ENCODE measurements around the gene FOXO1. TPM values are rescaled to one million over a fixed set of nuclear protein-coding genes. Genes with fewer than 3 reads are reported as not detected.
"Not testable (repeated sequence)": the region's sequence is repeated elsewhere in the genome, so short reads cannot be mapped to it uniquely, and the experiment has no call there.

Gene FOXO1
- total and polyA plus RNA-seq, 9 of the 15 experiments (the other 6 are each of a cell fraction or from before 2014, with no cell fraction given): 0.04 to 0.73 (median 0.20) TPM

DNA sequence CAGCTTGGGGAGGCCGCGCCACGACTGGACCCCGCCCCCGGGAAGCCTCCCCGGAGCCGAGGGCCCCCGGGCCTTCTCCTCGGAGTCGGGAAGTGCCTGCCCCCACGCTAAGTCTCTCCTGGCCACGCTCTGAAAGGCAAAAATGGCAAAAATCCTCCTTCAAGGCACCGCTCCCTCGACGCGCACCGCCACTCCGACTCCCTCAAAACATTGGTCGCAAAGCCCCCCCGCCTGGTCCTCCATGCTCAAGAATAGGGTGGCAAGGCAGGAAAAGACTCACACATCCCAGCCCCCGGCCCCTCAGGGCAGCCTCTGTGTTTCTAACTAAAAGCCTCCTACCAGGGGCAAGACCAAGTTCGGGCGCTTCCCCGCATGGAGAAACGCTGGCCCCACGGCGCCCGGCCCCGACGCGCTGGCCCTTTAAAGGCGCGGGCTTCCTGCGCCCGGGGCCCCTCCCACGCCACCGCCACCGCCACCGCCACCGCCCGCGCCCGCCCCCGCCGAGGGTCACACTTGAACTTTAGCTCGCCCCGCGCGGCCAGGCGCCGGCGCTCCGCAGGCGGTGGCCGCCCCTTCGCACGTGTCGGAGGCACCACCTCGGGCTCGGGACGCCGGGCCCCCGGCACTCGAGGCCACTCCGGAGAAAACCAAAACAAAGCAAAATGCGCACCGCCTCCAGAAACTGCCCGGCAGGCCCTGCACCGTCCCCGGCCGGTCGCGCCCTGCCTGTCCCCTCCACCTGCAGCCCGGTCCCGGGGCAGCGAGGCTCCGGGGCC, 1.9 kb downstream of the FOXO1 start (continued):
- TF ChIP-seq E2F3 (CRISPR knock-in tag; IDR thresholded peaks at IDR 0.05): no peak

GRCh38 chr13:40664100-40664349, 2.4 kb downstream of the FOXO1 start:
- BruUV-seq (replicated peaks); H3K27ac ChIP-seq (ENCODE audit: extremely low read depth, low read depth, low read length); H3K9me3 ChIP-seq (replicated peaks; ENCODE audit: control insufficient read depth, insufficient read depth, low read depth, low read length); POLR2A ChIA-PET; H3K36me3 ChIP-seq (ENCODE audit: control insufficient read depth, insufficient read depth, low read length); FAIRE-seq; H4K20me1 ChIP-seq (replicated peaks; ENCODE audit: control insufficient read depth, insufficient read depth, low read length); DNase-seq (ENCODE audit: extremely low read depth in 1 of 4, low spot score in 3 of 4); in situ Hi-C loops (cut with MboI); intact Hi-C loops (cut with micrococcal nuclease); H3K4me2 ChIP-seq (ENCODE audit: insufficient read depth, low read length); CTCF ChIA-PET (ENCODE audit: low intra/inter-chr PET ratio); H2AFZ ChIP-seq (ENCODE audit: low read depth, low read length); H3K79me2 ChIP-seq (ENCODE audit: control insufficient read depth, insufficient read depth, low read length); H3K9me1 ChIP-seq (ENCODE audit: control insufficient read depth, insufficient read depth, low read length); H3K4me3 ChIP-seq; ATAC-seq: not testable (repeated sequence)
- Histone ChIP-seq H3K27me3 (ENCODE audit: control insufficient read depth in 2 of 2, insufficient read depth in 2 of 2, low read length in 2 of 2) (peaks cover 0 to 12% of the 10 kb centered on the region in 2 experiments; a peak in 3 of 5 replicates), H3K9ac (ENCODE audit: insufficient read depth in 1 of 2, low read depth in 2 of 2, low read length in 2 of 2) (peak overlapping the region in 1 of 2 experiments; percentile 20; a peak in 1 of 4 replicates), H3K4me1 (replicated peaks in 1 of 2; ENCODE audit: control insufficient read depth in 2 of 2, insufficient read depth in 2 of 2, low read length in 2 of 2) (peaks cover 5 to 34% of the 10 kb centered on the region in 2 experiments; a peak in 3 of 5 replicates)
- 64% methylated on average over 4 of the region's 17 CpGs for WGBS (ENCODE audit: insufficient coverage, low coverage, missing lambda C conversion rate)

GRCh38 chr13:40662866-40663265, 3.6 kb downstream of the FOXO1 start:
- H3K27ac ChIP-seq (ENCODE audit: extremely low read depth, low read depth, low read length): no peak overlapping the region
- POLR2A ChIA-PET: no interaction called here
- in situ Hi-C loops (cut with MboI) (no loop called here), intact Hi-C loops (cut with micrococcal nuclease) (no loop called here)
- peaks cover 0 to 12% of the 10 kb centered on the region in 2 experiments; a peak in 3 of 5 replicates for H3K27me3 ChIP-seq (ENCODE audit: control insufficient read depth in 2 of 2, insufficient read depth in 2 of 2, low read length in 2 of 2)
- CTCF ChIA-PET (ENCODE audit: low intra/inter-chr PET ratio): no interaction called here
- BruUV-seq (replicated peaks): no TSS peak
- no peaks in the 10 kb centered on the region for H4K20me1 ChIP-seq (replicated peaks; ENCODE audit: control insufficient read depth, insufficient read depth, low read length)
- peaks cover 5 to 34% of the 10 kb centered on the region in 2 experiments; a peak in 3 of 5 replicates for H3K4me1 ChIP-seq (replicated peaks in 1 of 2; ENCODE audit: control insufficient read depth in 2 of 2, insufficient read depth in 2 of 2, low read length in 2 of 2)
- no peak overlapping the region for H2AFZ ChIP-seq (ENCODE audit: low read depth, low read length)
- H3K9me1 ChIP-seq (ENCODE audit: control insufficient read depth, insufficient read depth, low read length): no peaks in the 10 kb centered on the region
- H3K9ac ChIP-seq (ENCODE audit: insufficient read depth in 1 of 2, low read depth in 2 of 2, low read length in 2 of 2): no peak overlapping the region
- no peak overlapping the region for H3K4me2 ChIP-seq (ENCODE audit: insufficient read depth, low read length)
- H3K36me3 ChIP-seq (ENCODE audit: control insufficient read depth, insufficient read depth, low read length): no peaks in the 10 kb centered on the region
- no peaks in the 10 kb centered on the region for H3K79me2 ChIP-seq (ENCODE audit: control insufficient read depth, insufficient read depth, low read length)
- DNase-seq (ENCODE audit: extremely low read depth in 1 of 4, low spot score in 3 of 4): no peak
- FAIRE-seq: no peak
- no peak overlapping the region for H3K4me3 ChIP-seq
- no peak for ATAC-seq
- H3K9me3 ChIP-seq (replicated peaks; ENCODE audit: control insufficient read depth, insufficient read depth, low read depth, low read length): no peaks in the 10 kb centered on the region
- TF ChIP-seq GTF2F1 (IDR thresholded peaks at IDR 0.05; ENCODE audit: low read depth, low read length) (no peak), HNRNPUL1 (IDR thresholded peaks at IDR 0.05; ENCODE audit: low read length) (no peak), LARP7 (IDR thresholded peaks at IDR 0.05) (no peak), CREB1 (IDR thresholded peaks at IDR 0.05) (no peak), CREB1 (CRISPR knock-in tag; IDR thresholded peaks at IDR 0.05) (no peak), FOXJ3 (CRISPR knock-in tag; IDR thresholded peaks at IDR 0.05) (no peak), BRF2 (IDR thresholded peaks at IDR 0.05; ENCODE audit: borderline replicate concordance, insufficient read depth, insufficient read length) (no peak), OTX1 (CRISPR knock-in tag; IDR thresholded peaks at IDR 0.05) (no peak), HEY1 (CRISPR knock-in tag; IDR thresholded peaks at IDR 0.05; ENCODE audit: borderline replicate concordance) (no peak), ETV5 (CRISPR knock-in tag; IDR thresholded peaks at IDR 0.05; ENCODE audit: low read depth) (no peak), ZNF124 (CRISPR knock-in tag; IDR thresholded peaks at IDR 0.05) (no peak)
- TF ChIP-seq, protein P1, sequence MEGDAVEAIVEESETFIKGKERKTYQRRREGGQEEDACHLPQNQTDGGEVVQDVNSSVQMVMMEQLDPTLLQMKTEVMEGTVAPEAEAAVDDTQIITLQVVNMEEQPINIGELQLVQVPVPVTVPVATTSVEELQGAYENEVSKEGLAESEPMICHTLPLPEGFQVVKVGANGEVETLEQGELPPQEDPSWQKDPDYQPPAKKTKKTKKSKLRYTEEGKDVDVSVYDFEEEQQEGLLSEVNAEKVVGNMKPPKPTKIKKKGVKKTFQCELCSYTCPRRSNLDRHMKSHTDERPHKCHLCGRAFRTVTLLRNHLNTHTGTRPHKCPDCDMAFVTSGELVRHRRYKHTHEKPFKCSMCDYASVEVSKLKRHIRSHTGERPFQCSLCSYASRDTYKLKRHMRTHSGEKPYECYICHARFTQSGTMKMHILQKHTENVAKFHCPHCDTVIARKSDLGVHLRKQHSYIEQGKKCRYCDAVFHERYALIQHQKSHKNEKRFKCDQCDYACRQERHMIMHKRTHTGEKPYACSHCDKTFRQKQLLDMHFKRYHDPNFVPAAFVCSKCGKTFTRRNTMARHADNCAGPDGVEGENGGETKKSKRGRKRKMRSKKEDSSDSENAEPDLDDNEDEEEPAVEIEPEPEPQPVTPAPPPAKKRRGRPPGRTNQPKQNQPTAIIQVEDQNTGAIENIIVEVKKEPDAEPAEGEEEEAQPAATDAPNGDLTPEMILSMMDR (IDR thresholded peaks at IDR 0.05 in 2 of 3, conservative IDR thresholded peaks at IDR 0.05 in 1 of 3; ENCODE audit: insufficient read depth in 2 of 3, low read depth in 1 of 3, low read length in 3 of 3): no peak
